HG02798 (cell line): Measurements from ENCODE around the gene RTKN2.

Source experiments
- ATAC-seq: cut with Tn5 transposase; IDR thresholded peaks from one replicate; pipeline ENCODE4 v1.9.1; 2021; ENCODE audit warnings: mild to moderate bottlenecking; ENCODE audit not compliant: unreplicated experiment, poor library complexity

Gene RTKN2

GRCh38 chr10:62180677-62181076, 88.0 kb downstream of the RTKN2 start:
- ATAC-seq = no peak

DNA sequence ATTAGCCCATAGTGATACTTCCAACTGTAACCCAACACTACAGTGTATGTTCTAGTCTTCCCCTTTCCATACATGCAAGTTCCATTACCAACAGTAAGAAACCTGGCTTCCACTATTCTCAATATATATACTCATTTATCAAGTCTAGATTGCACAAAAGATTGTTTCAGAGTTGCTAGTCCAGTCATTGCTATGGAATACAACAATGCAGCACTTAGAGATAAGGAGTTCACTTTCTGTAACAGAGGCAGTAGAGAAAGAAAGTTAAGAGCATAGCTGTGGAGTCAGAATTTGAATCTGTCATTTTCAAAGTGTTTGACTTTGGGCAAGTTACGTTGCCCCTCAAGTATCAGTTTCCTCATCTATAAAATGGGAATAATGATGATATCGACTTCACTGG, 90.1 kb downstream of the RTKN2 start:
- no peak for ATAC-seq

DNA sequence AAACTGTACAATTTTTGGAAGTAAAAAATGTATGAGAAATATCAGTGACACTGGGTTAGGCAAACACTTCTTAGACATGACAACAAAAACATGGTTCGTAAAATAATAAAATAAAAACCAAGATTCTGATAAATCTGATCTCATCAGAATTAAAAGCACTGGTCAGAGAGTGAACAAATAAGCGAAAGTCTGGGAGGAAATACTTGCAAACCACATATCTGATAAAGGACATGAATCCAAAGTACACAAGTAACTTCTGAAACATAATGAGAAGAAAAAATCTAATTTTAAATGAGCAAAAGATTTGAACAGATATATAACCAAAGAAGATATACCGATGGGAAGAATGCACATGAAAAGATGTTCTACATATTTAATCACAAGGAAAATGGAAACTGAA, 91.5 kb downstream of the RTKN2 start:
- no peak for ATAC-seq

GRCh38 chr10:62175251-62175650, 93.4 kb downstream of the RTKN2 start:
- no peak for ATAC-seq

- no peak for ATAC-seq
These were observed 96.2 kb downstream of the RTKN2 start for GRCh38 chr10:62172465-62172864.

DNA sequence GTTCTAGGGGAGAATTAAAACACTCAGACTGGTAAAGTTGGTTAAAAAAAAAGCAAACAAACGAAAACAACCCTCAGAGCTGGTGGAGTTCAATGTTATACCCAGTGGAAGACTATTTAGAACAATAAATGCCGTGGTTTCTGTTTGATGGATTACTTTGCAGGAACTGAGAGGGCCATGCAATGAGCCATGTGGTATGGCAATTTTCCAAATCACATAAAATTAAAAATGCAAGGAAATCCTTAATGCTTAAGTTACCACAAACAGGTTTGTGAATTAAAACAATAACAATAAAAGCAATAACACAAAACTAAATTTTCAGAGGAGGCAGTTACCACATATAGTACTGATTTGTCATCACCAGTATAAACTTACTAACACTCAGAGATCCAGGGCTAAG, 96.9 kb downstream of the RTKN2 start:
- no peak for ATAC-seq

GRCh38 chr10:62170732-62171131, 97.9 kb downstream of the RTKN2 start:
- ATAC-seq = no peak

- ATAC-seq = peak; percentile 99
These were observed 102.1 kb downstream of the RTKN2 start for GRCh38 chr10:62166331-62167131.

GRCh38 chr10:62165803-62166202, 102.8 kb downstream of the RTKN2 start:
- no peak for ATAC-seq

- no peak for ATAC-seq
These were observed 105.6 kb downstream of the RTKN2 start for GRCh38 chr10:62163024-62163423.

GRCh38 chr10:62162261-62162981, 106.2 kb downstream of the RTKN2 start:
- ATAC-seq = no peak

DNA sequence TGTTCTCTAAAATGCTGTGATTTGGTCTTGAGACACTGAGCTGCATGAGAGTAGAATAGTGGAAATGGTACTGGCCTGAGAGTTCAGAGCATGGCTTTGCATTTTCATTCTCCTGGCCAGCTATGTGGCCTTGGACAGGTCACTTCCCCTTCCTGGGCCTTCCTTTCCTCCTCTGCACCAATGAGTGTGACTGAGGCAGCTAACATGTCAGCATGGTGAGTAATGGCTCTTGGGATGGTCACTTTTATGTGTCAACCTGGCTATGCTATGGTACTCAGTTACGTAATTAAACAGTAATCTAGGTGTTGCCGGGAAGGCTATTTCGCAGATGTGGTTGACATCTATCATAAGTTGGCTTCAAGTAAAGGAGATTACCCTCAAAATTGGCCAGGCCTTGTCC, 109.3 kb downstream of the RTKN2 start:
- ATAC-seq = no peak

- ATAC-seq = no peak
These were observed 111.0 kb downstream of the RTKN2 start for GRCh38 chr10:62157601-62158000.

DNA sequence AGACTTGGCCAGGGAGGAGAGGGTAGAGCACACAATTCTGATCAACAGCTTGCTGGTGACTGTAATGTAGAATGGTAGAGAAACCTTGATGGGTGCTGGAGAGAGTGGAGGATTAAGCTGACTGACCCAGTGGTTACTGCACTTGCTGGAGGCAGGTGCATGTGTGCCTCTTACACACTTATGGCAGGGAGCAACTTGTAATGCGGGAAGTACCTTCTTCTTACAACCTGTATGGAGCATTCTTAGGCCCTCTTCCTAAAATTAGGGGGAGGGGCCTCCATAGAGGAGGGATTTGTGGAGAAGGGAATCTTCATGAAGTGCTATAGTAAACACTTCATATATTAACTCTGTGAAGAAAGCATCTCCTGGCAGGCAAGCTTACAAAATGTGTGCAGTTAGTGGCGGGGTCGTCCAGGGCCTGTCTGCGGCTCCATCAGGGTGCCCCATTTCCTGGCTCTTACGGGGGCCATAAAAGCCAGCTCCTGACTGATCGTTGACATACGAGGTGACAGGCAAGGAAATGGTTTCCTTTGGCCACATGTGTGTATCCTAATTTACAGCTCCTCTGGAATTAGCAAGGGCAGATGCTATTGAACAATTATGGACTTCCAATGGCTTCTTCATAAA, 113.5 kb downstream of the RTKN2 start:
- ATAC-seq = no peak

DNA sequence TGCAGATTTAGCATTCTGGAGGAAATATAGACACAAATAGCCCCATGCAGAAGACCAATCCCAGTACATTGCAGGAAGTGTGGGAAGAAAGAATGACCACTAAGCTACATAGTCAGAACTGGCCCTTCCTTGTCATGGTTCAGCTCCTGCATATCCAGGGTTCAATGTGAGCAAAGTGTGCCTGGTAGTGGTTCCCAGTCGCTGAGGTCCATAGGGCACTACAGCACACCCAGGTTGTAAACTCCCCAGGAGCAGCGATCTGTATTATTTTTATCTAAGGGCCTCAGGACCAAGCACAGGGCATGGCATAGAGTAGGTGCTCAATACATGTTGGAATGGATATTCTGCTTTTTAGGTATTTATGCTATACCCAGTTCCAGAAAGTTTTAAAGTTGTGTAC, 114.4 kb downstream of the RTKN2 start:
- ATAC-seq = no peak

GRCh38 chr10:62153191-62153590, 115.5 kb downstream of the RTKN2 start:
- no peak for ATAC-seq

DNA sequence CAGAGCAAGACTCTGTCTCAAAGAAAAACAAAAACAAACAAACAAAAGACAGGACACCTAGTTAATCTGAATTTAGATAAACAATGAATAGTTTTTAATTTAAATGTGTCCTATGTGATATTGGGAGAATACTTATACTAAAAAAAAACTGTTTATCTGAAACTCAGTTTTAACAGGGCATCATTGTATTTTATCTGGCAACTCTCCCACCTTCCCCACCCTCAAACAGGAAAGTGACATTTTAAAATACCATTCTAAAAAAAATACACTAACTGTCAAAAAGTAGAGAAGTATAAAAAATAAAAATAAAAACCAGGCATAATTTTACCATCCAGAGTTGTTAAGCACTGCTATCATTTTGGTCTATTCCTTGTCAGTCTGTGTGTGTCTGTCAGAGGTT, 119.0 kb downstream of the RTKN2 start:
- no peak for ATAC-seq

DNA sequence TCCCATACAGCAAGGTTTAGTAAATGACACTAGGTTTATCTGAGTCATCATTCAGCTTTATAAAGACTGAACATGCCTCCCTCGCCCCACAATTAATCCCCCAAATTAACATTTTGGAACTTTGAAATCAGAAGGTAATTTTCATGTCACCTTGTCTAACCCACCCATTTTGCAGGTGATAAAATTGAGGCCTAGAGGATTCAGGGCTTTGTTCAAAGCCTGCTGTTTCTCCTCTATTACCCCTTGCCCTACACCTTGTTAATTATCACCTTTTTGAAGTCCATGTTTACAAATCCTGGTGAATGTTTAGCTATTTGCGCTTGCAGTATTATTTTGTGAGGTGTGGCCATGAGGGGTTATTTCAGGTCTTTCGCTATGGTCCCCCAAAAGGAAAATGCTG, 120.5 kb downstream of the RTKN2 start:
- no peak for ATAC-seq

GRCh38 chr10:62147425-62147824, 121.2 kb downstream of the RTKN2 start:
- no peak for ATAC-seq

DNA sequence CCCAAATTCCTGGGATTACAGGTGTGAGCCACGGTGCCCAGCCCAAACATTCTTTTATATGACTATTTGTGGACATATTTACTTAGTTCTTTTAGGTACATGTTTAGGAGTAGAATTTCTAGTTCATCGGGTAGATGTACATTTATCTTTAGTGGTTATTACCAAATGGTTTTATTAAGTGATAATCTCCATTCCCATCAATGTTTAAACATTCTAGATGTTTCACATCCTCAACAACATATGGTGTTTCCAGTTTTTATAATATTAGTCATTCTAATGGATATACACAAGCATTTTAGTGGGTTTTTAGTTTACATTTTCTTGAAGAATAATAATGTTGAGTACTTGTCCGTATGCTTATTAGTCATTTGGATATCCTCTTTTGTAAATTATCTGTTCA, 131.7 kb downstream of the RTKN2 start:
- no peak for ATAC-seq

DNA sequence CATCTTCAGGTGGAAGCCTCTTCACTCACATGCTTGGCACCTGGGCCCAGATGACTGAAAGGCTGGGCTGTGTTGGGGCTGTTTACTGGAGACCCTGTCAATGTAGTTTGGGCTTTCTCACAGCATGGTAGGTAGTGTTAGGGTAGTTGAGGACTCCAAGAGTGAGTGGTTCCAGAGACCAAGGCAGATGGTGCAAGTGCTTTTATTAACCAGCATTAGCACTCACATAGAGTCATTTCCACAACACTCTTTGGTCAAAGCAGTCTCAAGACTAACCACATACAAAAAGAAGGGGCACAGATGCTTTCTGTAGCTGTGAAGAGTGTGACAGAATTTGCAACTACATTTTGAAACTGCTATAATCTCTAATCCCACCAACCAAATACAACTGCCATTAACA, 135.0 kb downstream of the RTKN2 start:
- peak; percentile 97 for ATAC-seq
